ENCODE measurements around the gene FOXG1.

The FOXG1 gene

GRCh38 chr14:28761438-28762291 lies 4.9 kb upstream of the FOXG1 start:
- no peak for DNase-seq (ENCODE audit: low read depth in 3 of 3, low spot score in 1 of 3)

GRCh38 chr14:28762303-28762954 lies 4.2 kb upstream of the FOXG1 start:
- no peak for DNase-seq (ENCODE audit: low read depth in 3 of 3, low spot score in 1 of 3)

DNA sequence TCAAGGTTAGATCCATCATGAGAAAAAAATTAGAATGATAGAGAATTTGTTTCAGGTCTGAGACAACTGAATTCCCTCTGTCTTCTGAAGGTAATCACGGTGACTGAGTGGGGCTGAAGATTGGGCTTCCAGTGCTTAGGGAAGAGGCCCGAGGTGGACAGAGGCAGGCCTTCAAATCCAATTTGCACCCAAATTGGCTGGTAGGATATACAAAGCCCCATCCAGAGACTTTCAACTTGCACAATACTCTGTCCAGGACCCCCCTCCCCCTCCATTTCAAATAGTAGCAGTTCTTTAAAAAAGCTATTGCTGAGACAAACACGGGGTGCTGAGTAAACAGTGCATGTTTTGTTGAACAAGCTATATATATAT lies 3.6 kb upstream of the FOXG1 start:
- no peak for DNase-seq (ENCODE audit: low read depth in 3 of 3, low spot score in 1 of 3)

GRCh38 chr14:28763751-28764256 lies 2.8 kb upstream of the FOXG1 start:
- no peak for DNase-seq (ENCODE audit: low read depth in 3 of 3, low spot score in 1 of 3)

DNA sequence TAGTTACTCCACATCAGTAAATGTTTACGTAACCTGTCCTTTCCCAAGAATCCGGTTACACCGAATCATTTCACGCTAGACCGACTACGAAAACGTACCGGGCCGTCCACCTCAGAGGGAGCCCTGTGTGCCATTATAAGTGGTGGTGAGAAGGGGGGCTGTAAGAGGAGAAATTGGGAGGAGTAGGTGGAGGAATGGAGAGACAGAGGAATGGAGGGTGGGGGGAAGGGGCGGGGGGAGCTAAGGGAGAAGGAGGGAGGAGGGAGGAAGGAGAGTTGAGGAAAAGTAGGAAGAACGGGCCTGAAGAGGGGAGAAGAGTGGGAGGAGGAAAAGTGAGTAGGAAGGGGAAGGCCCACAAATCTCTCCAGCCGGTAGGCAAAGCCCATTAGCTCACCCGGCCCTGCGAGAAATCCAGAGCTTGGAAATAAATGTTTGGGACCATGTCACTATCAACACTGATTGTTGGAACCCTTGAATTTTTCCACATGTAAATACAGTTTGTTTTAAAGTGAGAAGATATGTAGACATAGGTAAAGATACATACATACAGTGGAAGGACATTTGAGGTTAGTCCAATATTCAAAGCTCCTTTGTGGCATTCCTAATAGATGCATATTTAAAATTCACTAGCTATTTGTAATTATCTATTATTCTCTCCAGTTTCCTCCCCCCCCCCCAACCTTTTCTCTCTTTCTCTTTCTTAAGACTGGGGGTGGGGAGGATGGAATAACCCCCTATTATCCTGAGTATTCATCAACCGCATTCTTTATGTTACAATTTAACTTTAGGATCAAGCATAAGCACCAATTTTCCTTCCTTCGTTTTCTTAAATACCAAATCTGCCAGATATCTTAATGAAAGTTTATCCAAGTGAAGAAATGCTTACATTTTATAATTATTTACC lies 2.1 kb upstream of the FOXG1 start:
- no peak for DNase-seq (ENCODE audit: low read depth in 3 of 3, low spot score in 1 of 3)

- no peak for DNase-seq (ENCODE audit: low read depth in 3 of 3, low spot score in 1 of 3)
Measured at GRCh38 chr14:28765169-28765830, 1.3 kb upstream of the FOXG1 start.

GRCh38 chr14:28765831-28766468 lies 637 bp upstream of the FOXG1 start:
- DNase-seq (ENCODE audit: low read depth in 3 of 3, low spot score in 1 of 3), result no peak

GRCh38 chr14:28767030-28767852 lies 654 bp downstream of the FOXG1 start:
- DNase-seq (ENCODE audit: low read depth in 3 of 3, low spot score in 1 of 3), result no peak

- no peak for DNase-seq (ENCODE audit: low read depth in 3 of 3, low spot score in 1 of 3)
Measured at GRCh38 chr14:28767853-28768741, 1.5 kb downstream of the FOXG1 start.

- no peak for DNase-seq (ENCODE audit: low read depth in 3 of 3, low spot score in 1 of 3)
Measured at GRCh38 chr14:28769276-28769880, 2.8 kb downstream of the FOXG1 start.

DNA sequence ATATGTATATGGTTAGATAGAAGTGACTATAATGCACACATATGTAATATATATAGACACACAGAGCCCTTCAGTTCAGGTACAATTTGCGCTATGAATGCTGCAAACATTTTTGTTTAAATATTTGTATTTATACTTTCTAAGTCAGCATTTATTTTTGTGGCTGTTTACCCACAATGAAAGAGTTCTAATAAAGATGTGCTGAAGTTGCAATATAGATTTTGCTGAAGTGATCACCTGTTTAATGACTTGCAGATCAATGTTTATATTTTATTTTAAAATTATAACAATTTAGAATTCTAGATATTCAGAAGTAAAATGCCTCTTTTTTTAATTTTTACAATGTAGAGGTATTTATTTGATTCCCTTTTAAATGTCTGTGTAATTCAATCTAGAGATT lies 3.5 kb downstream of the FOXG1 start:
- no peak for DNase-seq (ENCODE audit: low read depth in 3 of 3, low spot score in 1 of 3)

DNA sequence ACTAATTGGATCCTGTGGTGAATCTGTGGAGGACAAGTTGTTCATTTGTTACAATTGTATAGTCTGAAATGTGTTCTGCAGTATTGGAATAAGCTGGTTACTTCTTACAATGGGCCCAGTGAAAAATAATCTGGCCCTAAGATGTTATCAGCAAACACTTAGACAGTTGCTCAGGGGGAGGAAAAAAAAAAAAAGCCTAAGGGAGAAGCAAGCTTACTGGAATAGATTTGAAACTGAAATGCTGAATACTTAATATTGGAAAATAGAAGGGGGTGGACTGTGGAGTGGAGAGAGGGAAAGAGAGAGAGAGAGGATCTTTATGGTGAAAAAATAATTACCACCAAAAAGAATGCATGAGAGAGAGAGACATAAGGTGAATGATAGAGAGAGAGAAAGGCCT lies 4.0 kb downstream of the FOXG1 start:
- DNase-seq (ENCODE audit: low read depth in 3 of 3, low spot score in 1 of 3), result no peak

- DNase-seq (ENCODE audit: low read depth in 3 of 3, low spot score in 1 of 3), result no peak
Measured at GRCh38 chr14:28771168-28771567, 4.6 kb downstream of the FOXG1 start.

DNA sequence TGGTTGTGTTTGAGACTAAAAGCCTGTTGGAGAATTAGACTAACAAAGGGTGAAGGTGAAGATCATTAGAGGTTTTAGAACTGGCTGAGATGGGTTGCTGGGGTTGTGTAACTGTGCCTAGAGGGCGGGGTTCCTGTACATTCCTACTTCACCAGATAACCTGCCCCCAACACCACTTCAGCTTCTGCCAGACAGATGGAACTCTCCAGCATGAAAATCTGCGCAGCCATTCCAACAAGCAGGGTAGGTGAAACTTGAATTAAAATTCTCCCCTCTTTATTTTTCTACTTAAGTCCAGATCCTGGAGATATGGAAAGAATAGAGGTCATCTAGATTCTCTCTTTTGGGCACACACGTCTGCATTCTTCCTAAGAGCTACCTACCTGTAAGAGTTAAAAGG lies 6.0 kb downstream of the FOXG1 start:
- DNase-seq (ENCODE audit: low read depth in 3 of 3, low spot score in 1 of 3), result no peak

GRCh38 chr14:28773176-28773575 lies 6.6 kb downstream of the FOXG1 start:
- no peak for DNase-seq (ENCODE audit: low read depth in 3 of 3, low spot score in 1 of 3)

GRCh38 chr14:28773861-28774691 lies 7.5 kb downstream of the FOXG1 start:
- no peak for DNase-seq (ENCODE audit: low read depth in 3 of 3, low spot score in 1 of 3)

Measured in stimulated activated CD4-positive, alpha-beta T cell treated with anti-CD3 and anti-CD28 coated beads, TNF-alpha, amount 100 ng/mL, for 1 hour (primary cell).